GM12873 (cell line): Measurements from ENCODE around the gene EXD1.

Experiments
- TF ChIP-seq, protein P1 (sequence below): IDR thresholded peaks from 2 replicates; pipeline ENCODE4 v1.5.1; 2012; ENCODE audit warnings: low read depth, mild to moderate bottlenecking, moderate library complexity, low read length, control low read depth; ENCODE audit not compliant: insufficient read depth; ENCODE audit errors: missing control alignments

The EXD1 gene

DNA sequence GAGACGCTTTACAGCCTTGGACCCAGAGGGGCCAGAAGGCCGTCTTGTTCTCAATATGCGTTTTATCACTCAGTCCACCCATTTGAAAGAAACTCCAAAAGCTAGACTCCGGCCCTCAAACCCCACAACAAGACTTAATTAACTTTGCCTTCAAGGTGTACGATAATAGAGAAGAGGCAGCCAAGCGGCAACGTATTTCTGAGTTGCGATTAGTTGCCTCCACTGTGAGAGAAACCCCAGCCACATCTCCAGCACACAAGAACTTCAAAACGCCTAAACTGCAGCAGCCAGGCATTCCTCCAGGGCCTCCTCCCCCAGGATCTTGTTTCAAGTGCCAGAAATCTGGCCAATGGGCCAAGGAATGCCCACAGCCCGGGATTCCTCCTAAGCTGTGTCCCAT is 97.1 kb downstream of the EXD1 start:
- TF ChIP-seq, protein P1, sequence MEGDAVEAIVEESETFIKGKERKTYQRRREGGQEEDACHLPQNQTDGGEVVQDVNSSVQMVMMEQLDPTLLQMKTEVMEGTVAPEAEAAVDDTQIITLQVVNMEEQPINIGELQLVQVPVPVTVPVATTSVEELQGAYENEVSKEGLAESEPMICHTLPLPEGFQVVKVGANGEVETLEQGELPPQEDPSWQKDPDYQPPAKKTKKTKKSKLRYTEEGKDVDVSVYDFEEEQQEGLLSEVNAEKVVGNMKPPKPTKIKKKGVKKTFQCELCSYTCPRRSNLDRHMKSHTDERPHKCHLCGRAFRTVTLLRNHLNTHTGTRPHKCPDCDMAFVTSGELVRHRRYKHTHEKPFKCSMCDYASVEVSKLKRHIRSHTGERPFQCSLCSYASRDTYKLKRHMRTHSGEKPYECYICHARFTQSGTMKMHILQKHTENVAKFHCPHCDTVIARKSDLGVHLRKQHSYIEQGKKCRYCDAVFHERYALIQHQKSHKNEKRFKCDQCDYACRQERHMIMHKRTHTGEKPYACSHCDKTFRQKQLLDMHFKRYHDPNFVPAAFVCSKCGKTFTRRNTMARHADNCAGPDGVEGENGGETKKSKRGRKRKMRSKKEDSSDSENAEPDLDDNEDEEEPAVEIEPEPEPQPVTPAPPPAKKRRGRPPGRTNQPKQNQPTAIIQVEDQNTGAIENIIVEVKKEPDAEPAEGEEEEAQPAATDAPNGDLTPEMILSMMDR, result no peak
